Caki2 (cell line): ENCODE measurements around the gene NPAS4. TPM values are rescaled to one million over a fixed set of nuclear protein-coding genes. Genes with fewer than 3 reads are reported as not detected.
"Not testable (repeated sequence)": the region's sequence is repeated elsewhere in the genome, so short reads cannot be mapped to it uniquely, and the experiment has no call there.

Experiments used
- DNase-seq: peaks from one replicate; pipeline ENCODE4 v3.0.0-alpha.2; 2015; ENCODE audit warnings: low read depth
- in situ Hi-C: cut with HindIII; loops from 2 replicates; pipeline ENCODE4 v1.10.0; 2016; ENCODE audit warnings: low sequenced_read_pairs, low pct_unique_long_range_greater_than_20kb, mixed read lengths
- total RNA-seq: library from RNA; depleted of rRNA; stranded (reverse); fragments of >200 nt; shearing (Covaris generic); gene quantifications from 2 replicates; pipeline ENCODE4 v1.2.3, GENCODE V29; 2014; ENCODE audit warnings: low replicate concordance

NPAS4 gene
- total RNA-seq, 1 experiment from 2014 or later: not detected

GRCh38 chr11:66440940-66441282, 20.1 kb downstream of the NPAS4 start:
- DNase-seq, in situ Hi-C loops: not testable (repeated sequence)

GRCh38 chr11:66443602-66444001, 22.8 kb downstream of the NPAS4 start:
- in situ Hi-C loops: no loop called here

GRCh38 chr11:66447012-66447411, 26.2 kb downstream of the NPAS4 start:
- in situ Hi-C loops: no loop called here

More at GRCh38 chr11:66443602-66444001, 22.8 kb downstream of the NPAS4 start:
- DNase-seq: no peak

GRCh38 chr11:66448523-66448922, 27.7 kb downstream of the NPAS4 start:
- in situ Hi-C loops: no loop called here
- DNase-seq: no peak

More at GRCh38 chr11:66447012-66447411, 26.2 kb downstream of the NPAS4 start:
- no peak for DNase-seq

GRCh38 chr11:66450560-66450959, 29.7 kb downstream of the NPAS4 start:
- in situ Hi-C loops: no loop called here
- DNase-seq: no peak

DNA sequence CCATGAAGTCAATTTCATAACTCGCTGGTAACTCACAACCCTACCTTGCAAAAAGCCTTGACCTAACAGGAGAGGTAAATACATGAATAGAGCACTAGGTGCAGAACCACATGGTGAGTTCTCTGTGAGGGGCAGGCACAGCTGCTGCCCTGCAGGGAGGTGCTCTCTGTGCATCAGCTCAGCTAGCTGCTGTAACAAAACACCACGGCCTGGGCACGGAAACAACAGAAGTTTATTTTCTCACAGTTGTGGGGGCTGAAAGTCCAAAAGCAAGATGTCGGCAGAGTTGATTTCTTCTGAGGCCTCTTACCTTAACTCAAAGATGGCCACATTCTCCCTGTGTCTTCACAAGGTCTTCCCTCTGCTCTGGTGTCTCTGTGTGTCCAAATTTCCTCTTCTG, 30.8 kb downstream of the NPAS4 start:
- in situ Hi-C loops: no loop called here
- no peak for DNase-seq

DNA sequence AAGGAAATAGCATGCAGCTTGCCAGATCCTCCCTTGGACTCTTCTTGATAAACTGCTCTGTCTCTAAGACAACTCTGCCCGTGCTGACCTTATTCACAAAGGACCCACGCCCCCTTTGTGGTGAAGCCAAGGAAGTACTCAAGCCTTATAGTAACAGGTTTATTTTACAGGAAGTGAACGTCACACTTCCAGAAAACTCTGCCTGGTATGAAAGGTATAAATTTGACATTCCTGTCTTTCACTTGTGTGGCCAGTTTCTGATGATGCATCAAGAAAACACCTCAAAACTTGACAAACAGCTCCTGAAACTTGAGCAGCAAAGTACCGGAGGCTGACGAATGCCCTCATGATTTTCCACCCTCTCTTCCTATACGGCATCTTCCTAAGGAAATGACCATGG, 33.4 kb downstream of the NPAS4 start:
- no peak for DNase-seq
- in situ Hi-C loops: no loop called here

DNA sequence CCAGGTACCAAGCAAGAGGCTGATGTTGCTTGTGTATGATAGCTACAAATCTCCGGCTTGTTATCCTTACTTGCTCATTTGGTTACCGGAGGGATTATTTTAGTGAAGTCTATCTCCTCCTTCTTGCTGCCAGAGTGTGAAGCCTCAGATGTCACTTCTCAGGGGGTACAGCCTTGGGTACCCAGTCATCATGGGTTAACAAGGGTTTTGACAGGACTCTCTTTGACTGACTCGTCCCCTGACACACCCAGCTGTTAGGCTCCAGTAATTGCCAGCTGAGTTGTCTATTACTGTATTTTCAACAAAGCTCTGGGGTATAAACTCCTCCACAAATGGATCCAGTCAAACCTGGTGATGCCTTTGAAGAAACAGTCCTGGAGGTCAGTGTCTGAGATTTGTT, 34.0 kb downstream of the NPAS4 start:
- DNase-seq: no peak
- in situ Hi-C loops: no loop called here

DNA sequence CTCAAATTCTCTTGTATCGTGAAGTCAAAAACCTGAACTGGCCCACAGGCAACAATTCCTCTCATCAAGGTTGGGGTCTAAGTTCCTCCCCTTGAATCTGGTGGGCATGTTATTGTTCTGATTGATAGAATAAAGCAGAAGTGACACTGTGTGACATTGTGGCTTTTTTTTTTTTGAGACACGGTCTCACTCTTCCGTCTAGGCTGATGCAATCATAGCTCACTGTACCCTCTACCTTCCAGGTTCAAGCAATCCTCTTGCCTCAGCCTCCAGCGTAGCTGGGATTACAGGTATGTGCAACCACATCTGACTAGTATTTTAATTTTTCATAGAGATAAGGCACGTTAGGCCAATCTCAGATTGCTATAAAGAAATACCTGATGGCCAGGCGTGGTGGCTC, 37.0 kb downstream of the NPAS4 start:
- no peak for DNase-seq
- in situ Hi-C loops: no loop called here

GRCh38 chr11:66459138-66459778, 38.4 kb downstream of the NPAS4 start:
- DNase-seq: no peak
- in situ Hi-C loops: no loop called here

DNA sequence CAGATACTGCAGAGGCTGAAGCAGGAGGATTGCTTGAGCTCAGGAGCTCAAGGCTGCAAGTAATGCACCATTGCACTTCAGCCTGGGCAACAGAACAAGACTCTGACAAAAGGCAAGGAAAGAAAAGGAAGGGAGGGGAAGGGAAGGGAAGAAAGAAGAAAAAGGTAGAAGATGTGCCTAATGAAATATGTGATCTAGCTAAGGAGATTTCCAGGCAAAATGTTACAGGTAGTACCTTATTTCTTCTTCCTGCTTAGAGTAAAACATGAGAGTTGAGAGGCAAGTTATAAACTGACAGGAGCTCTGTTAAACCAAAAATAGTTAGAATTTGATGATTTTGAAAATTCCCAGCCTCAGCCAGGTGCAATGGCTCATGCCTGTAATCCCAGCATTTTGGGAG, 41.2 kb downstream of the NPAS4 start:
- no peak for DNase-seq
- in situ Hi-C loops: no loop called here

GRCh38 chr11:66462911-66463310, 42.1 kb downstream of the NPAS4 start:
- in situ Hi-C loops: no loop called here
- no peak for DNase-seq

- in situ Hi-C loops, DNase-seq: not testable (repeated sequence)
Measured at GRCh38 chr11:66464116-66464515, 43.3 kb downstream of the NPAS4 start.

- DNase-seq: no peak
- in situ Hi-C loops: no loop called here
Measured at GRCh38 chr11:66464916-66465315, 44.1 kb downstream of the NPAS4 start.

DNA sequence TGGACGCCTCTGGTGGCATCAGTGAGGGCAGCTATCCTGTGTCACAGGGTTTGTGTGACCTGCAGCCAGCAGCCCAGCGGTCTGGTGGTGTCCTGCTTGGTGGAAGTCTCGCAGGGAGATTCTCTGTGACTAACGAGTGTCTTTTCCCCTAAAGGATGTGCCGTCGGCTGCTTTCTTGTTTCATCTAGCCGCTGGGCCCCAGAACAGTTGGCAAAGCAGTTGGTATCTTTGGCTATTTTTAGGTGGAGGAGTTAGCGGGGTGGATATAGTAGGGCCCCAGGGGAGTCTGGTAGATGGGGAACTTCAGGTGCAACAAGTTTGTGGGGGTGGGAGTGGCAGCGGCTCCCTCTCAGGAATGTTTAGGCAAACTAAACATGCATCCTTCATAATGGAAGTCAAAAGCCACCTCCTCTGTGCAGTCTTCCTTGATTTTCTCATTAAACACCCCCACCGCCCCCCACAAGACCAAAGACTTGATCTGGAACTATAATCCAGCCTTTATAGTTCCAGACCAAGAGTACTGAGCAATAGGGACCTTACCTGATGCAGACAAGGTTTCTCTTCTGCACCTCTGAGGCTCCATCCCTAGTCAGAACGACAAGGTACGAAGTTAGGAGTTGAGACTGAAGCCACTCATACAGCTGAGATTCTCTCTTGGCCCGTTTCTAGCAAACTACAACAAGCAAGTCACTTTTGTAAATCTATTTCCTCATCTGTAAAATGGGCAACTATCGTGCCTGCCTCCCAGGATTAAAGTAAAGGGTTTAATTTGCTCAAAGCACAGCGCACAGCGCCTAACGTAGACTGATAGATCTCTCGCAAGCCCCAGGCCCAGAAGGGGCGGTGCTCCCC, 44.8 kb downstream of the NPAS4 start:
- no peak for DNase-seq
- in situ Hi-C loops: no loop called here

DNA sequence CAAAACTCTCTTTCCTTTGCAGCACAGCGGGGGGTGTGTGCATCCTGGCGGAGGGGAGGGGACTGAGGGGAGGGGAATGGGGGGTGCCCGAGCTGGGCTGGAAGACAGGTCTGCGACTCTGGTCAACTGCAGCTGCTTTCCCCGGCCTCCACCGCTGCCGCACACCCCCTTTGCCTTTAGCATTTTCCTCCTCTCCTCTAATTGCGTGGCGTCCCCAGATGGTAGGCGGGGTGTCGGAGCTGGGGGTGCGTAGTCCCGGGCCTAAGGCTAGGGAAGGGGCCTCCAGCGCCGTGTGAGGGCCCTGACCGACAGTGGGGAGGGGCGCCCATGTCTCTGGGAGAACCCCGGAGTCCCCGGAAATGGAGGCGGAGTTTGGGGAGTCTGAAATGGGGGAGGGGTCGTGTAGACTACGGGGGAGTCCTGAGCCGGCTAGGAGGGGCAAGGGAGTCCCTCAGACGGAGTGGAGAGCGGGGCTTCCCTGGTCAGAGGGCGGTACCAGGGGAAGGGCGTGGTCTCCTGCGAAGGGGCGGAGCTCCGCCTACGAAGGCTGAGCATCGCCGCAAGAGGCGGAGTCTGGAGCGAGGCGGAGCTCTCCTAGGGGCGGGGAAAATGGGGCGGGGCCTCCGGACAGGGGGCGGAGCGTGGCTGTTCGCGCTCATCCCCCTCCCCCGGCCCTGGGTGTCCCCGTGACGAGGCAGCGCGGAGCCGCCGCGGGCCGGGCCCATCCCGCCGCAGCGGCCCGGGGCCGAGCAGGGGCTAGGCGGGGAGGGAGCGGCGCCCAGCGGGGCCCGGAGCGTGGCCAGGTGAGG, 45.6 kb downstream of the NPAS4 start, which contains the start of gene PELI3:
Gene PELI3 (plus strand): TSS at position 681 of the 809 bp plus-strand sequence. CDS start 1,224 bp downstream, outside the sequence.
- DNase-seq: peak; percentile 76
- in situ Hi-C loops: no loop called here

- in situ Hi-C loops: no loop called here
- DNase-seq: peak; percentile 23
Measured at GRCh38 chr11:66467034-66467659, 46.3 kb downstream of the NPAS4 start.

DNA sequence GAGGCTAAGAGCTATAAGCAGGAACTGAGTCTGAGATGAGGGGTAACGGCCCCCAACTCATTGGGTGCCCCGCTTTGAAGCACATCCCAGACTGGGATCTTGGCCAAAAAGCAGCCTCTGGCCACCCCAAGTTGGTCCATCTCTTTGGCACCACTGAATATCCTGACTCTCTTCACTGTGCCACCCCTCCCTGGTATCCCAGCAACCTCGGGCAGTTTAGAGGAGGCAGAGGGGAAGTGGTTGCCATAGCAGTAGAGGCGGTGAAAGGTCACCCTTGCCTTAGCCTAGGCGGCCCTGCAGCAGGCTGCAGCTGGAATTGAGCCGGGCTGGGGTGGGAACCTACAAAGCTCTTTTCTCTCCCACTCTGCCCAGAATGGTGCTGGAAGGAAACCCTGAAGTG, 46.9 kb downstream of the NPAS4 start:
- DNase-seq: peak; percentile 5
- in situ Hi-C loops: no loop called here
